Trophoblast cell (in vitro differentiated cells and primary cell): Measurements from ENCODE around the gene CARNS1.
A peak's percentile ranks its signal among the peaks of the same experiment; 100 is the strongest.

Source experiments
- DNase-seq, 2 donors: peaks; one replicate each; pipeline ENCODE4 v3.0.0-alpha.2; 2016
- H2AFZ ChIP-seq: 2 replicates; pipeline ENCODE4 v1.6.1; 2013; ENCODE audit warnings: low read length, moderate library complexity, mild to moderate bottlenecking; ENCODE audit not compliant: insufficient read depth, poor library complexity
- H2AK5ac ChIP-seq: 2 replicates; pipeline ENCODE4 v1.6.1; 2013; ENCODE audit warnings: mild to moderate bottlenecking, low read length
- H2BK120ac ChIP-seq: 2 replicates; pipeline ENCODE4 v1.6.1; 2013; ENCODE audit warnings: low read length, mild to moderate bottlenecking, moderate library complexity; ENCODE audit not compliant: insufficient read depth, poor library complexity
- H2BK12ac ChIP-seq: 2 replicates; pipeline ENCODE4 v1.6.1; 2013; ENCODE audit warnings: mild to moderate bottlenecking, low read length, moderate library complexity
- H2BK5ac ChIP-seq: 2 replicates; pipeline ENCODE4 v1.6.1; 2013; ENCODE audit warnings: low read length, low read depth, moderate library complexity, mild to moderate bottlenecking; ENCODE audit not compliant: poor library complexity
- H3K14ac ChIP-seq: 2 replicates; pipeline ENCODE4 v1.6.1; 2013; ENCODE audit warnings: mild to moderate bottlenecking, low read length
- H3K18ac ChIP-seq: 2 replicates; pipeline ENCODE4 v1.6.1; 2013; ENCODE audit warnings: mild to moderate bottlenecking, low read length
- H3K23ac ChIP-seq: 2 replicates; pipeline ENCODE4 v1.6.1; 2013; ENCODE audit warnings: low read length
- H3K27ac ChIP-seq: 2 replicates; pipeline ENCODE4 v1.5.1; 2013; ENCODE audit warnings: low read depth, mild to moderate bottlenecking, inconsistent platforms, low read length, moderate library complexity
- H3K27me3 ChIP-seq: 2 replicates; pipeline ENCODE4 v1.6.1; 2013; ENCODE audit warnings: inconsistent platforms, mild to moderate bottlenecking, low read length, moderate library complexity; ENCODE audit not compliant: insufficient read depth
- H3K36me3 ChIP-seq, 2 experiments: 1 replicate in 1 of 2; 2 replicates in 1 of 2; pipeline ENCODE4 v1.6.1; 2013; ENCODE audit warnings: low read length in 2 of 2, mild to moderate bottlenecking in 2 of 2, moderate library complexity in 1 of 2; ENCODE audit not compliant: insufficient read depth in 2 of 2, control insufficient read depth in 1 of 2
- H3K4ac ChIP-seq: 2 replicates; pipeline ENCODE4 v1.6.1; 2013; ENCODE audit warnings: low read depth, mild to moderate bottlenecking, low read length, moderate library complexity
- H3K4me1 ChIP-seq, 2 experiments: 1 replicate in 1 of 2; 2 replicates in 1 of 2; pipeline ENCODE4 v1.6.1; 2013; ENCODE audit warnings: low read length in 2 of 2, mild to moderate bottlenecking in 2 of 2, moderate library complexity in 1 of 2; ENCODE audit not compliant: insufficient read depth in 2 of 2, control insufficient read depth in 1 of 2
- H3K4me2 ChIP-seq: 2 replicates; pipeline ENCODE4 v1.6.1; 2013; ENCODE audit warnings: inconsistent platforms, mild to moderate bottlenecking, low read length, moderate library complexity
- H3K4me3 ChIP-seq: 2 replicates; pipeline ENCODE4 v1.5.1; 2013; ENCODE audit warnings: mild to moderate bottlenecking, low read depth, low read length, inconsistent platforms
- H3K79me1 ChIP-seq: one replicate; pipeline ENCODE4 v1.6.1; 2013; ENCODE audit warnings: low read length
- H3K79me2 ChIP-seq: 2 replicates; pipeline ENCODE4 v1.6.1; 2013; ENCODE audit warnings: low read length, mild to moderate bottlenecking; ENCODE audit not compliant: control insufficient read depth, insufficient read depth, poor library complexity
- H3K9ac ChIP-seq: 2 replicates; pipeline ENCODE4 v1.6.1; 2013; ENCODE audit warnings: mild to moderate bottlenecking, low read length
- H3K9me3 ChIP-seq: 2 replicates; pipeline ENCODE4 v1.6.1; 2013; ENCODE audit warnings: low read depth, mild to moderate bottlenecking, control low read depth, inconsistent platforms, low read length; ENCODE audit not compliant: insufficient read depth
- H4K12ac ChIP-seq: 2 replicates; pipeline ENCODE4 v1.6.1; 2013; ENCODE audit warnings: low read depth, mild to moderate bottlenecking, low read length, moderate library complexity
- H4K8ac ChIP-seq: 2 replicates; pipeline ENCODE4 v1.6.1; 2013; ENCODE audit warnings: low read depth, mild to moderate bottlenecking, low read length, moderate library complexity
- H4K91ac ChIP-seq: one replicate; pipeline ENCODE4 v1.6.1; 2013; ENCODE audit warnings: low read depth, mild to moderate bottlenecking, low read length, moderate library complexity
- WGBS: extraction: QIAGEN DNeasy Blood & Tissue Kit; methylation state at CpG from one replicate; pipeline ENCODE4 v1.1.7; 2013; ENCODE audit warnings: missing lambda C conversion rate; ENCODE audit not compliant: insufficient read length, insufficient coverage; ENCODE audit errors: extremely low coverage; 5-methylcytosine and 5-hydroxymethylcytosine counted together

Gene CARNS1

GRCh38 chr11:67438158-67438902 lies 22.9 kb downstream of the CARNS1 start:
- no CpG with 5 or more reads among the region's 41 CpGs for WGBS
- no peak overlapping the region for H3K4ac ChIP-seq
- no peak overlapping the region for H2BK12ac ChIP-seq
- no peak overlapping the region for H2BK120ac ChIP-seq
- H2AFZ ChIP-seq: no peak overlapping the region
- H3K79me1 ChIP-seq: peaks cover 14% of the 10 kb centered on the region
- H3K79me2 ChIP-seq: peaks cover 7% of the 10 kb centered on the region
- H2BK5ac ChIP-seq: no peak overlapping the region
- H3K27me3 ChIP-seq: no peaks in the 10 kb centered on the region
- H4K91ac ChIP-seq: no peak overlapping the region
- H3K4me3 ChIP-seq: no peak overlapping the region
- no peaks in the 10 kb centered on the region for H3K9me3 ChIP-seq
- no peak overlapping the region for H3K9ac ChIP-seq
- H4K12ac ChIP-seq: no peak overlapping the region
- peak; percentile 83 to 84 for DNase-seq
- H3K36me3 ChIP-seq: peaks cover 68 to 75% of the 10 kb centered on the region in 2 experiments
- H3K4me2 ChIP-seq: no peak overlapping the region
- no peak overlapping the region for H3K18ac ChIP-seq
- H2AK5ac ChIP-seq: no peak overlapping the region
- H4K8ac ChIP-seq: no peak overlapping the region
- H3K27ac ChIP-seq: no peak overlapping the region
- H3K23ac ChIP-seq: no peak overlapping the region
- peaks cover 17 to 32% of the 10 kb centered on the region in 2 experiments for H3K4me1 ChIP-seq
- H3K14ac ChIP-seq: no peak overlapping the region

GRCh38 chr11:67439321-67440228 lies 24.1 kb downstream of the CARNS1 start:
- Histone ChIP-seq H3K18ac (no peak overlapping the region), H3K4me3 (no peak overlapping the region), H3K9ac (no peak overlapping the region), H2AFZ (no peak overlapping the region), H3K27ac (no peak overlapping the region), H4K8ac (no peak overlapping the region), H3K4me1 (peaks cover 17 to 32% of the 10 kb centered on the region in 2 experiments), H3K36me3 (peaks cover 55 to 63% of the 10 kb centered on the region in 2 experiments), H2BK120ac (no peak overlapping the region), H3K14ac (no peak overlapping the region), H3K4ac (no peak overlapping the region), H2BK12ac (no peak overlapping the region), H2AK5ac (no peak overlapping the region), H4K12ac (no peak overlapping the region), H3K27me3 (no peaks in the 10 kb centered on the region), H3K79me1 (peaks cover 16% of the 10 kb centered on the region), H3K4me2 (no peak overlapping the region), H2BK5ac (no peak overlapping the region), H3K9me3 (no peaks in the 10 kb centered on the region), H3K23ac (no peak overlapping the region), H4K91ac (no peak overlapping the region), H3K79me2 (peaks cover 7% of the 10 kb centered on the region)
- no peak for DNase-seq
- WGBS: no CpG with 5 or more reads among the region's 31 CpGs

- H2AFZ ChIP-seq: no peak overlapping the region
- H3K36me3 ChIP-seq: peaks cover 46 to 54% of the 10 kb centered on the region in 2 experiments
- no peak overlapping the region for H3K27ac ChIP-seq
- no peak overlapping the region for H3K4me3 ChIP-seq
- no peak overlapping the region for H4K8ac ChIP-seq
- no peak for DNase-seq
- no peak overlapping the region for H3K18ac ChIP-seq
- no peaks in the 10 kb centered on the region for H3K9me3 ChIP-seq
- H3K79me1 ChIP-seq: peaks cover 16% of the 10 kb centered on the region
- no peak overlapping the region for H3K9ac ChIP-seq
- no peak overlapping the region for H4K91ac ChIP-seq
- H2BK5ac ChIP-seq: no peak overlapping the region
- H3K4me1 ChIP-seq: peaks cover 17 to 29% of the 10 kb centered on the region in 2 experiments
- H3K4ac ChIP-seq: no peak overlapping the region
- H4K12ac ChIP-seq: no peak overlapping the region
- H3K4me2 ChIP-seq: no peak overlapping the region
- no peak overlapping the region for H2AK5ac ChIP-seq
- H2BK120ac ChIP-seq: no peak overlapping the region
- H2BK12ac ChIP-seq: no peak overlapping the region
- no peak overlapping the region for H3K14ac ChIP-seq
- H3K27me3 ChIP-seq: no peaks in the 10 kb centered on the region
- H3K79me2 ChIP-seq: peaks cover 7% of the 10 kb centered on the region
- H3K23ac ChIP-seq: no peak overlapping the region
- WGBS: no CpG with 5 or more reads among the region's 17 CpGs
These were observed 25.0 kb downstream of the CARNS1 start for GRCh38 chr11:67440229-67441097.

- H3K79me1 ChIP-seq: peaks cover 14% of the 10 kb centered on the region
- H4K91ac ChIP-seq: no peak overlapping the region
- no peak overlapping the region for H3K4me3 ChIP-seq
- H2BK12ac ChIP-seq: no peak overlapping the region
- no peak overlapping the region for H3K18ac ChIP-seq
- H3K14ac ChIP-seq: no peak overlapping the region
- H4K12ac ChIP-seq: no peak overlapping the region
- WGBS: no CpG with 5 or more reads among the region's 21 CpGs
- peaks cover 7% of the 10 kb centered on the region for H3K79me2 ChIP-seq
- H4K8ac ChIP-seq: no peak overlapping the region
- H2AK5ac ChIP-seq: no peak overlapping the region
- H3K23ac ChIP-seq: no peak overlapping the region
- no peaks in the 10 kb centered on the region for H3K27me3 ChIP-seq
- no peak overlapping the region for H3K9ac ChIP-seq
- no peak overlapping the region for H3K4ac ChIP-seq
- peaks cover 41 to 47% of the 10 kb centered on the region in 2 experiments for H3K36me3 ChIP-seq
- no peak overlapping the region for H2AFZ ChIP-seq
- no peak overlapping the region for H2BK120ac ChIP-seq
- H3K4me1 ChIP-seq: peaks cover 14 to 22% of the 10 kb centered on the region in 2 experiments
- H2BK5ac ChIP-seq: no peak overlapping the region
- H3K4me2 ChIP-seq: no peak overlapping the region
- no peak for DNase-seq
- no peaks in the 10 kb centered on the region for H3K9me3 ChIP-seq
- no peak overlapping the region for H3K27ac ChIP-seq
These were observed 25.7 kb downstream of the CARNS1 start for GRCh38 chr11:67441098-67441563.
